ENCODE data around the gene PIM2.

GRCh38 chrX:48890934-48891401 is 27.9 kb downstream of the PIM2 start:
- TF ChIP-seq CTCF (IDR thresholded peaks at IDR 0.05; ENCODE audit: insufficient read depth, low read length, poor library complexity, severe bottlenecking) = no peak
- no peak for TF ChIP-seq EZH2phosphoT487 (conservative IDR thresholded peaks at IDR 0.05; ENCODE audit: low read length)

All from SU-DHL-6 (cell line).